Muscle of back (tissue), 11 donors: ENCODE results near the gene IFFO2. TPM values are rescaled to one million over a fixed set of nuclear protein-coding genes. Genes with fewer than 3 reads are reported as not detected.
A peak's percentile ranks its signal among the peaks of the same experiment; 100 is the strongest.

Experiments used
- DNase-seq, 3 donors: peaks; one replicate each; pipeline versions ENCODE4 v3.0.0 to v3.0.0-alpha.2; 2013
- polyA plus RNA-seq, 10 donors: library from polyadenylated mRNA; unstranded; fragments of 120-200 nt; gene quantifications; one replicate each; pipeline ENCODE4 v1.2.1, GENCODE V29; 2013; ENCODE audit not compliant: insufficient read length in 10 of 10

Gene IFFO2
- polyA plus RNA-seq, 10 donors = 4.0 to 10.1 (median 5.4) TPM

DNA sequence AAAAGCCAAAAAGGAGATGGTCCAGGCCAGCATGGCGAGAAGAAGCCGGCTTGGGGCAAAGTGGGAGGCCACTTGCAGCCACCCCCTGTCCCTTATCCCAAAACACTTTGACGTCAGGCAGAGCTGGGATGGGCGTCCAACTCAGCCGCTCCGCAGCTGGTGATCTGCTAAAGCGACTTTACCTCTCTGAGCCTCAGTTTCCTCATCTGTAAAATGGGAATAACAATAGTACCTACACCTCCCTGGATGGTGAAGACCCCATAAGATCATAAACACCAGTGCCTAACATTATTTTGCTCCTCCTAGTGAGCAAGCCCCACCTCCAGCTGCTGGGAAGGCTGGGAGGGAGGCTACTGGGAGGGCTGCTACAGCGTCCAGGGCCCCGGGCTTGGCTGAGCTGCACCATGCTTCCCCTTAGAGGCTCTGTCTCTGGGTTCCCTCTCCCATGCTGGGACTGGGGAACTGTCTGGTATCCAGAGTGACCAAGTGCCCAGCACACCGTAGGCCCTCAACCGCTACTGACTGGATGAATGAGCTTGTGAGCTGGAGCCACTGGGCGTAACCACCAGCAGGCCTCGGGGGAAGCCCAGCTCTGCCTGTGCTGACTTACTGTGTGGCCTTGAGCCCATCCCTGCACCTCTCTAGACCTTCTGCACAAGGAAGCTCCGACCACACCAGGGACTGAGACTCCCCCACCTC lies 18.3 kb downstream of the IFFO2 start:
- DNase-seq = peak in 1 of 3 donors; percentile 49

- no peak for DNase-seq
Measured at GRCh38 chr1:18937539-18937938, 18.9 kb downstream of the IFFO2 start.

GRCh38 chr1:18936814-18937481 lies 19.5 kb downstream of the IFFO2 start:
- DNase-seq = no peak

GRCh38 chr1:18936471-18936813 lies 20.0 kb downstream of the IFFO2 start:
- DNase-seq = no peak

- no peak for DNase-seq
Measured at GRCh38 chr1:18934205-18935000, 22.1 kb downstream of the IFFO2 start.

- DNase-seq = no peak
Measured at GRCh38 chr1:18932879-18933278, 23.6 kb downstream of the IFFO2 start.

DNA sequence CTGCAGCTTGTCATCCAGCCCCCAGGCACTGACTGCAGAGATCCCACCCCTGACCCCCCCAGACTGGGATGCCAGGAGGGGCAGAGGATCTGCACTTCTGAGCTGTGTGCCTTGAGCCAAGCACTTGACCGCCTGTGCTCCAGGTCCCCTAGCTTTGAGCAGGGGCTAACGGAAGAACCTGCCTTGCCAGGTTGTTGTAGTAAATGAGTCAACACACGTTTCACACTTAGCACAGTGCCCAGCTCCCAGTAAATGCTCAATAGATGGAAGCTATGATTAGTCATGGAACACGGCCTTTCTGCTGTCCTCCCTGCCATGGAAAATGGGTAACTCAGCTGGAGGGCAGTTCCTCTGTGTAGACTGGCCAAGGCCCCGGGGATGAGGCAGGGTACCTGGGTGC lies 24.1 kb downstream of the IFFO2 start:
- no peak for DNase-seq

GRCh38 chr1:18931730-18932129 lies 24.7 kb downstream of the IFFO2 start:
- DNase-seq = no peak

DNA sequence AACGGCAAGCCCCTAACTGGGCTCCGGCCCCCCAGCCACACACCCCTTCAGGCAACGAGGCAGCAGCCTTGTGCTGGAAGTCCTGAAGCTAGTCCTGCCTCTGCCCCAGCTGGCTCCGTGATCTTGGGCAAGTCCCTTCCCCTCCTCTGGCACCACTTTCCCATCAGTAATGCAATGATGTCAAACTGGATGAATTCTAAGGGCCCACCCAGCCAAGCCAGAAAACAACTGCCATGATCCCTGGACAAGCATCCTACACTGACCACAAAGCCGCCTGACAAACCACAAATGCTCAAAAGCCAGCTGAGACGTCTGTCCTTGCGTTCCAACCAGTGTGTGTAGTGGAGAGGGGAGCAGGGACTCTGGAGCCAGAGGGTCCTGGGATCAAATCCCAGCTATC lies 26.8 kb downstream of the IFFO2 start:
- DNase-seq = no peak

- DNase-seq = no peak
Measured at GRCh38 chr1:18928985-18929384, 27.5 kb downstream of the IFFO2 start.

- DNase-seq = no peak
Measured at GRCh38 chr1:18928406-18928805, 28.1 kb downstream of the IFFO2 start.

- no peak for DNase-seq
Measured at GRCh38 chr1:18927654-18928272, 28.7 kb downstream of the IFFO2 start.

DNA sequence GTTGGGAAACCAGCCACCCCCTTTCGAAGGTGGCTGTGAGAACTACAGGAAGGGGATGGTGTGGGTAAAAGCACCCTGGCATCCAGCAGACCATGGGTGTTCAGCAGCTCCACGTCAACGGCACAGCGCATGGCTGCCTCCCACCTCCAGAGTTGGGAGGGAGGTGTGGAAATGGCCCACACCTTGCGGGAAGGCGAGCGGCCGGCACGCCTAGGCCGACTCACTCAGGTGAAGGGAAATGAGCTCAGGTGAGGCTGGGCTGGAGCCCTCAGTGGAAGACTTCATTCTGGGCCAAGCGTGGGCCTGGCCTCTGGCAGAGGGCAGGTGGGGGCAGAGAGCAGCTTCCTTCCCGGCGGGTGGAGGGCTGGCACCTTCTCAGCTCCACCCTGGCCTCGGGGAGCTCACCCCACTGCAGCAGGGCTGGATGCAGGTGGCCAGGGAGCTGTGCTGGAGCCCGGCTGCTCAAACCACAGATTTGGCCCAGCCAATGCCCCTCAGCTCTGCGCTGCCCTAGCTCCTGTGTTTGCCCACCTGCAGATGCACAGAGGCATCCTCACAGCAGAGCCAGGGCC lies 29.3 kb downstream of the IFFO2 start:
- DNase-seq = no peak

GRCh38 chr1:18926315-18927081 lies 30.0 kb downstream of the IFFO2 start:
- DNase-seq = peak in 2 of 3 donors; percentile 66 to 88

DNA sequence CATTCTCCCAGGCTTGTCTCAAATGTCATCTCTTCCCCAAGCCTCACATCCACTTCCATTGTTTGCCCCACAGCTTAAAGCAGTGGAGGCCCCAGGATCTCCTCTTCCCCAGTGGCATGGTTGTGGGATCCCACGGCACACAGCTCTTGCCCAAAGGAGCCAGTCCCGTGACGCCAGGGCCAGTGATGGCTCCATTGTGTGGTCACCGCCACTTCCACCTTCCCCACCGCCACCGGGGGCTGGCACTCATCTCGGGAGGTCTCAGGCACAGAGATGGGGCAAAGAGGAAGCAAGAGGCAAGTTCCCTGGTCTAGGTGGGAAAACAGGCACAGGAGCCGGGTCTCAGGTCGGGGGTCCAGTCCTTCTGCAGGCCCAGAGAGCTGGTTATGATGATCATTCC lies 31.2 kb downstream of the IFFO2 start:
- no peak for DNase-seq

DNA sequence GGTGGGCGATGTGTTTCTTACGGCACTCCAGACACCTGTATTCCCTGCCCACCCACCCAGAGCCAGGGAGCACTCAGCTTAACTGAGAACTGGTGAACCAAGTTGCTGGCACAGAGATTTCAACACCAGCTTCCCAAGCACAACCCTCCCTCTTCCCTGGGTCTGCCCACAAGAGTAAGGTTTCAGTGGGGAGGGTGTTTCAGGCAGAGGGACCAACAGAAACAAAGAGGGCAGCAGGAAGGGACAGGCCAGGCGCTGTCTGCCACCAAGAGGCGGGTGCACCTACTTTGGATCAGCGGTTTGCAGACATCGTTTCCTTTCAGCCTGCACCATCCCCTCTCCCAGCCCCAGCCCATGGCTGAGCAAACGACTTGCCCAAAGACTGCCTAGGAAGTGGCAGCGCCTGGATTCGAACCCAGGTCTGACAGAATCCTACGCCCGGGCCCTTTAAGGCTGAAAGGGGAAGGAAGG lies 32.2 kb downstream of the IFFO2 start:
- DNase-seq = no peak

DNA sequence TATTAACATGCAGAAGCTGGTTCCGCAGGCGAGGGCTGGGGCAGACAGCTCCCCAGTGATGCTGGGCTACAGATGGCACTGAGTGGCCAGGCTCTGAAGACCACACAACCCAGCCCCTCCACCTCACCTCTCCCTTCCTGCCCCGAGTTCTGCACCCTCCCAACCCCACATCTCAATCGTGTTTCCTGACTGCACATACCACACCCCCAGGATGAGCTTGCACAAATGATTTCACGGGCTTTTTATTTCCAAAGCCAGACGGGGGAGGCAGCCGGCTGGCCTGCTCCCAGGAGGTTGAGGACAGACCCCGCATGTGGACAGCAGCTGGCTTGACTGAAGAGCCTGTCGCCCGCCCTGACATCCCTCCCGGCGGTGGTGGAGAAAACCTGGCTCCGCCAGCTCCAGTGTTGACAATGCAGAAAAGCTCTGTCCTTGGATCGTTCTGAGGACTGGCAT lies 32.7 kb downstream of the IFFO2 start:
- DNase-seq = peak in 1 of 3 donors; percentile 72

GRCh38 chr1:18922848-18923755 lies 33.4 kb downstream of the IFFO2 start:
- DNase-seq = peak in 1 of 3 donors; percentile 40

DNA sequence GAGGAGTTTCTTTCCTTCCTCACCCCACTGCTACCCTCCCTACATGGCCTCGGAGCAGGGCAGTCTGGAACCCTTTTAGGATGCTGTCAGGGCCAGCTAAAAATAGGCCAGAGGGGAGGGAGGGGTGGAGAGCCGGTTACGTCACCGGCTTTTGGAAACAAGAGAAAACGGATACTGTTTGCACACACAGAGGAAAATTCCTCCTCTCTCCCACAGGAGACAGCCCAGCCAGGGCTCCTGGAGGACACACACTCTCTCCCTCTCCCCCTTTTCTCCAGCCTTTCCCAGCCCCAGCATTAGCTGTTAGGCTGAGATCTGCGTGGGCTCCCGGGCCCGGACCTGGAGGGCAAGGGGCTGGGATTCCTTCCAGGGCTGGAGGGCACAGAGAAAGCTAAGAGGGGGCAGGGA lies 34.2 kb downstream of the IFFO2 start:
- DNase-seq = peak; percentile 91 to 98 (median 95)
